Stimulated activated CD8-positive, alpha-beta memory T cell treated with anti-CD3 and anti-CD28 coated beads, Interleukin-12 subunit alpha, Interleukin-12 subunit beta, amount 100 ng/mL, for 24 hours (primary cell): Measurements from ENCODE around the gene SLC1A4.
"Not testable (repeated sequence)": the region's sequence is repeated elsewhere in the genome, so short reads cannot be mapped to it uniquely, and the experiment has no call there.

Source experiments
- DNase-seq: peaks from one replicate; pipeline ENCODE4 v3.0.0-alpha.2; 2020; ENCODE audit errors: extremely low read depth

The SLC1A4 gene

DNA sequence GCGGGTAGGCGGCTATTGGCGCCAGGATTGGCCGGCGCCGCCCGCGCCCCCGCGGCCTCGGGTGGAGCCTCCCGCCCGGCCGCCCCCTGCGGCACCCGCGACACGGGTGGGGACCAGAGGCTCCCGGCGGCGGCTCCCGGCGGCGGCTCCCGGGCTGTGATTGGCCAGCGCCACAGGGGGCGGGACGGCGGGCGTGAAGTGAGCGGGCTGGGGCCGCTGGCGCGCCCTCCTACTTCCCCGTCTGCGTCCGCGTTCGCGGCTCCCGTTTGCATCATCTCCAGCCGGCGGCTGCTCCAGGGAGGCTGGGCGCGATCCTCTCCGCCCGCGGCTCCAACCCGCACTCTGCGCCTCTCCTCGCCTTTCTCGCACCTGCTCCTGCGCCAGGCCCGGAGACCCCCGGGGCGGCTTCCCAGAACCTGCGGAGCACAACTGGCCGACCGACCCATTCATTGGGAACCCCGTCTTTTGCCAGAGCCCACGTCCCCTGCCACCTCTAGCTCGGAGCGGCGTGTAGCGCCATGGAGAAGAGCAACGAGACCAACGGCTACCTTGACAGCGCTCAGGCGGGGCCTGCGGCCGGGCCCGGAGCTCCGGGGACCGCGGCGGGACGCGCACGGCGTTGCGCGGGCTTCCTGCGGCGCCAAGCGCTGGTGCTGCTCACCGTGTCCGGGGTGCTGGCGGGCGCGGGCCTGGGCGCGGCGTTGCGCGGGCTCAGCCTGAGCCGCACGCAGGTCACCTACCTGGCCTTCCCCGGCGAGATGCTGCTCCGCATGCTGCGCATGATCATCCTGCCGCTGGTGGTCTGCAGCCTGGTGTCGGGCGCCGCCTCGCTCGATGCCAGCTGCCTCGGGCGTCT, at the start of gene SLC1A4:
TSS of gene SLC1A4 (plus strand) at position 274 of the 856 bp plus-strand sequence. CDS start at position 519, 245 bp downstream.
- DNase-seq, result peak; percentile 52

DNA sequence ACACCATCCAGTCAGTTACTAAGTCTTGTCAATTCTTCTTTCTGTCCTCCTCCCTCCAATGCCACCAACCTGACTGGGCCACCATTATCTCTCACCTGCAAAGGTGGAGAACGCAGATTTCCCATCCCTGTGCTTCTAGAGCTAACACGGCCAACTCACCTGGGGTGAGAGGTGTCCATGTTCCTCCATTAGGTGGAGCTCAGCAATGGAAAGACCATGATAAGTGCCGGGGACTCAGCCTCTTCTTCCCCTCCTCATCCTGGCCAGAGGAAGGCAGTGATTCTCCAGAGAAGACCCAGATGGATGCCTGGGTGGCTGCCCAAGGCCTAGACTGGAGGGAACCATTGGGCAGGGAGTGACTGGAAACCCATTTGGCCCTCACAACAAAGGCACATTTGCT, 48.1 kb upstream of the SLC1A4 start:
- no peak for DNase-seq

DNA sequence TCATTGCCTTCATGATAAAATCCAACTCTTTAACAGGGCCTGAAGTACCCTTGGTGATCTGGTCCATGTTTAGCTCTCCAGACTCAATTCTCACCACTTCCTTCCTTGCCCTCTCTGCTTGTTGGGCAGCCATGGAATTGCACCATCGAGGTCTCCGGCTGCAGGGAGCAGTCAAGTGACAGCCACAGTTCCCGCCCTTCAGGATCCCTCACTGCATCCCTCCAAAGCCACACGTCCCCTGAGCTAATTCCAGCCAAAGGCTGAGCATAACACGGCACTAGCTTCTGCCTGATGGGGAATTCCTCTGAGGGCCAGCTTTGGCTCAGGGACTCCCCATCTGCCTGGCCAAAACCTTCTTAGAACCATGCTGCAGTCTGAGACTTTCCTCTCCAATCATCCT, 47.4 kb upstream of the SLC1A4 start:
- no peak for DNase-seq

DNA sequence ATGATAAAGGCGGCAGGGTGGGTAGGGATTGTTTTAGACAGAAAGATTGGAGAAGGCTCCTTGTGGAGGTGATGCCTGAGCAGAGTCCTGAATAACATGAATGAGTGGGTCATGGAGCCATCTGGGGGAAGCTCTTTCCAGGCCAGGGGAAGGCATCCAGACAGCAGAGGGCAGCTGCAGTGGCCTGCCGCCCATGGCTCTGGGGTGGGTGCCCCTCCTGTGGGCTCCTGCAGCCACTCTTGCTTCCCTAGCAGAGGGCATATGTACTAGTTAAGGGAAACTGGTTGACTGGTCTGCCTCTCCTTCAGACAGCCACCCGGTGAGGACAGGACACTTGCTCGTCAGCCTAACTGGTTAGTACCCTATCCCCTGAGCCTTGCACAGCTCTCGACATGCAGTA, 46.5 kb upstream of the SLC1A4 start:
- no peak for DNase-seq

DNA sequence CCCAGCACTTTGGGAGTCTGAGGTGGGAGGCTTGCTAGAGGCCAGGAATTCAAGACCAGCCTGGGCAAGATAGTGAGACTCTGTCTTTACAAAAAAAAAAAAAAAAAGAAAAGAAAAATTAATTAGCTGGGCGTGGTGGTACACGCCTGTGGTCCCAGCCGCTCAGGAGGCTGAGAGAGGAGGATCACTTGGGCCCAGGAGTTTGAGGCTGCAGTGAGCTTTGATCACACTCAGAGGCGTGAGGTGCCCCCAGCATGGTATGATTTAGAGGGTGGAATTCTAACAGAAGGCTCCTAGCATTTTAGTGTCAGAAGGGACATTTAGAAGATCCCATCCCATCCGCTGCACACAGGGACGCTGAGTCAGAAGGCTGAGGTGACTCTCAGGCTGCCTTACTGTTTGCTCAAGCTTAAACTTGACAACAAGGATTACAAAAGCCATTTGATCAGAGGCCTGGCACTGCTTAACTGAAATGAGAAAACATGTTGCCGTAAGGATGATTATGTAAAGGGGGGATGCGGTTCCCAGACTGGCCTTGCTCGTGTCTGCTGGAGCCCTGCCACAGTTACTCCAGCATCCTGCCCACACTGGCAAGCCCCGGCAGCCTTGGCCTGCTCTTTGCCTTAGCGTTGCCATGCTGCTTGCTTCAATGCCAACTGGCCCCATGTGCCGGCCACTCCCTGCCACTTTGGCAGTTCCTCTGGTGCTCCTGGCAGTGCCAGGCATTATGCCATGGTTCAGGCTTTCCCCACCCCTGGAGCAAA, 45.6 kb upstream of the SLC1A4 start:
- DNase-seq, result no peak

DNA sequence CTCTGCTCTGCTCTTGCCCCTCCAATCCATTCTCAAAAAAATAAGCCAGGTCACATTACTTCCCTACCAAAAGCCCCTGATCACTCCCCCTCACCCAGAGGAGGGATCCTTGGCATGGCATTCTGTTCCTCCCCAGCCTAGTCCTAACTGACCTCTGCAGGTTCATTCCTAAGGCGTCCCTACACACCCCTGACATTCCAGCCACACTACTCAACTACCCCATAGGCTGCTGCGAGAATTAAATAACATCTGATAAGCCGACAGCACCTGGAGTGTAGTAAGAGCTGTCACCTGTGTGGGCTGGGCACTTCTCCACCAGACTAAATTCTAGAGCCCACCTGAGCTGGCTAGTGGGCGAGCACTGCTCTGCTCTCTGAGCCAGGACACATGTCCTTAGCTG, 44.7 kb upstream of the SLC1A4 start:
- no peak for DNase-seq

DNA sequence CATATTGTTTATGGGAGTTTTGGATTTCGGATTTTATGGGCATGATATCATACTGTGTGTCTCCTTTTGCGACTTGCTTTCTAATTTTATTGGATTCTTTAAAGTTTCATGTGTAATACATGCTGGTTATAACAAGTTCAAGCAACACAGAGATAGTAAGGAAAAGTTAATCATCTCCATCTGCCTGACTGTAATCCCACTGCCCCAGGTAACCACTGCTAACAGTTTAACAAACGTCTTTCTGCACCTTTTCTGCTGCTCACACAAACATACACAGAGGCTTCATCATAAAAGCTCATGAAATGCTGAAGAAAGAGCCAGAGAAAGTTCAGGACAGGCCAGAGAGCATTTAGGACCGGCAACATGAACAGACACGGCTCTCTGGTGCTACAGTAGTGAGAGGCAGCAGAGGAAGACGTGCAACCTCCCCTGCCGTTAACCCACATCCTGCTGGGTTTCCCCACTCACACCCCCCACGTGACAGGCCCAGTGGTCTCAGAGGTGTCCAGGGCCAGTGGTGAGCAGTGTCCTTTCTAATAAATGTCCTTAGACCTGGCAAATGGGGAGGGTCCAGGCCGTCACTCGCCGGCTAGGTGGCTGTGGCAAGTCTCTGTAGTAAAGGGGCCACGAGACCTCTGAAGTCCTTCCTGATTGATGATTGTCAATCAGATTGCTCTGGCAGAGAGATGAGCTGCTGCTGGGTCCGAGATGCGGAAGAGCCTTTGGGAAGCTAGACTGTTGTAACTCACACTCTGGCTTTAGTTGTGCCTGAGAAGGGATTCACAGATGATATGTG, 43.0 kb upstream of the SLC1A4 start:
- DNase-seq, result peak; percentile 32

DNA sequence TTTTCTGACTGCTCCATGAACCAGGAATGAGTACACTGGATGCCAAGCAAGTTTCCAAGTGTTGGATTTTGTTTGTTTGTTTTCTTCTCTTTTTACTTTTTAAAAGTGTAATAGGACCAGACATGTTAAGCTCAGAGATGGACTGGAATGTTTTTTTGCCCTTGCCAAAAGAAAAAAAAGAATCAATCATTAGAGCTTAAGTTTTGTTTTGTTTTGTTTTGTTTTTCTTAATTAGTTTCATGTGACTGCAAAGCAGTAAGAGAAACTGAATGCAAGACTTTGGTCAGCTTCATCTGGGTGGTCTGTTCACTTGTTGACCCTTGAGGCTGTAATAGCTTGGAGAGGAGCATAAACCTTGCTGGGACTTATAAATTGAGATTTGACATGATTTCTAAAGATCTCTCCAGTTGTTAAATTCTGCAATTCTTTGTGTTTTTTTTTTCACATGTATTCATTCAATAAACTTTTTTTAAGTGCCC, 42.4 kb upstream of the SLC1A4 start:
- no peak for DNase-seq

DNA sequence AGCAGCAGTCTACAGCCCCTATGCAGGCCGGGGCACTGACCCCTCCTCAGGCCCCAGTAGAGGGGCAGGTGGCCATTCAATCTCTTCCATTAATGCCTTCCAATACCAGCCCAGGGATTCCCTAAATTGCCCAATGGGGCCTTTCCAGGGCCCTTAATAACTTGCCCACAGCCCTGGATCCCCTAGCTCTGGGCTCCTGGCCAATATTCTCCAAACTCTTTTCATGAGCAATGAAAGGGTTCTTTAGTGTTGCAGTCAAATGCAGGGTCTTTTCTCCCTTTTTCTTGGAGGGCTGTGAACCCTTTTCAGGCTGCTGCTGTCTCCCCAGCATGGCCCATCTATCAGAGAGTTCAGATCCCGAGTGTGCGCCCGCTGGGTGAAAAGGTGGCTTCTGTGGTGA, 41.3 kb upstream of the SLC1A4 start:
- no peak for DNase-seq

DNA sequence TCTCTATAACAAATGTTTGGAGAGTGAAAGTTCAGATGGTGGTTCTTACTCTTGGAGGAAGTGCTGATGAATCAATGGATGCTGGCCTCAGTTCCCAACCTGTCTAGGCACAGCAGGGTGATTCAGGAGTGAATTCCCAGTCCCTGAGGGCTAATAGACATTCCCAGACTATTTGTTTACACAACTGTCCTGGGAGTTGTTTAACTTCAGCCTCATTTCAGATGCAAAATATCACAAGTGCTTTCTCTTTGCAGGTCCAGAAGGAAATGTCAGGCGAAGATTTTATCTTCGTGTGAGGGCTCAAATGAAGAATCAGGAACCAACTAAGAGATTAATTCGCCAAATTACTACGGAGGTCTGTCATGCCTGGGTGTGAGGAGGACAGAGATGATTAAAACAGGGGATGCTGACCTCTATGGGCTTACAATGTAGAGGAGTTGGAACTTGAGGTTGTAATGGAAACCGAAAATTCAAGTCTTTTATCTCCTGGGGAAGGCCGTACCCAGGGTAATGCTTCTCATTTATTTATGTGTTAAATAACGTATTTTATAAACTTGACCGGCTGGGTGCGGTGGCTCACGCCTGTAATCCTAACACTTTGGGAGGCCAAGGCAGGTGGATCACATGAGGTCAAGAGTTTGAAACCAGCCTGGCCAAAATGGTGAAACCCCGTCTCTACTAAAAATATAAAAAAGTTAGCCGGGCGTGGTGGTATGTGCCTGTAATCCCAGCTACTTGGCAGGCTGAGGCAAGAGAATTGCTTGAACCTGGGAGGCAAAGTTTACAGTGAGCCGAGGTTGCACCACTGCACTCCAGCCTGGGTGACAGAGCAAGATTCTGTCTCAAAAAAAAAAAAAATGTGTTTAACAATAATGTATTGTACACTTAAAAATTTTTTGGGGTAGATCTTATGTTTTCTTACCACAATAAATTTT, 38.7 kb upstream of the SLC1A4 start:
- no peak for DNase-seq

DNA sequence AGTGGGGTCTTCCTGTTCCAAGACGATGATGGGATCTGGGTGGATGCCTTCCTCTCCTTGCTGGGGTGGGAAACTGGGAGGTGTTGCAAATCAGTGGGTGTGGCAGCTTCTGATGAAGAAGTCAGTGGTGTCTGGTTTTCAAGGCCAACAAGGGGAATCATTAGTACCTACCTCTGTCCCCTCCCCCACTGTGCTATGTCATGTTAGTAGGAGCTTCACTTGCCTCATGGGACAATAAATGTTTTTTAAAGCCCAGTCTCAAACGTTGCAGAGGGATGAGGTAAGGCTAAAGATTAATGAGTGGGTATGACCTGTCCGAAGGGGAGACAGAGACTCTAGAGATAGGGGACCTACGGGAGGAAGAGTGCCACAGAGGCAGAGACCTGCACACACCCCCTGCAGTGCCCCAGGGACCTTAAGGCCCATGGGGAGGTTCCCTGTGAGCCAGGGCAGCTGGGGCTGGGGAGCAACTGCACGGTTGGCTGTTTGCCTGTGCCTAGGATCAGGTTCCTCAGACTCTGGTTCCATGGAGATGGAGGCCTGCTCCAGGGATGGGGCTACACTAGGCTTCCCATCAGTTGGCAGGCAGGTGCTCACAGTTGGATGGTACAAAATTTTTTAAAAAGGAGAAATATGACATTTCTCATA, 37.8 kb upstream of the SLC1A4 start:
- DNase-seq, result no peak

DNA sequence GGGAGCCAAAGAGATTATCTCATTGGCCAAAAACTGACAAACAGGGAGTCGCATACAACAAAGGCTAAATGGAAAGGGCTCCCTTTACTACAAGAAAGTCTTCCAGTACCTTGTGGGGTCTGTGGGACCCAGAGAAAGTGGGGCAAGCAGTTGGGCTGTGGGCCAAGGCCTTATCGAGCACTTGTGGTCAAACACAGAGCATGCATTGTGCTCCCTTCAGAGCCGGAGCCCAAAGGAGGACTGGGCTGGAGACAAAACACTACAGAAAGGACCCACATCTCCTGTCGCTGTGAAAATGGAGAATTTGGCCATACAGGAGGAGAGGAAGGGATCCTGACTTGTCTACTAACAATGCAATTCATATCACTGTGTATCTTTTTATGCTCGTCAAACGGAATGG, 37.1 kb upstream of the SLC1A4 start:
- DNase-seq, result no peak

DNA sequence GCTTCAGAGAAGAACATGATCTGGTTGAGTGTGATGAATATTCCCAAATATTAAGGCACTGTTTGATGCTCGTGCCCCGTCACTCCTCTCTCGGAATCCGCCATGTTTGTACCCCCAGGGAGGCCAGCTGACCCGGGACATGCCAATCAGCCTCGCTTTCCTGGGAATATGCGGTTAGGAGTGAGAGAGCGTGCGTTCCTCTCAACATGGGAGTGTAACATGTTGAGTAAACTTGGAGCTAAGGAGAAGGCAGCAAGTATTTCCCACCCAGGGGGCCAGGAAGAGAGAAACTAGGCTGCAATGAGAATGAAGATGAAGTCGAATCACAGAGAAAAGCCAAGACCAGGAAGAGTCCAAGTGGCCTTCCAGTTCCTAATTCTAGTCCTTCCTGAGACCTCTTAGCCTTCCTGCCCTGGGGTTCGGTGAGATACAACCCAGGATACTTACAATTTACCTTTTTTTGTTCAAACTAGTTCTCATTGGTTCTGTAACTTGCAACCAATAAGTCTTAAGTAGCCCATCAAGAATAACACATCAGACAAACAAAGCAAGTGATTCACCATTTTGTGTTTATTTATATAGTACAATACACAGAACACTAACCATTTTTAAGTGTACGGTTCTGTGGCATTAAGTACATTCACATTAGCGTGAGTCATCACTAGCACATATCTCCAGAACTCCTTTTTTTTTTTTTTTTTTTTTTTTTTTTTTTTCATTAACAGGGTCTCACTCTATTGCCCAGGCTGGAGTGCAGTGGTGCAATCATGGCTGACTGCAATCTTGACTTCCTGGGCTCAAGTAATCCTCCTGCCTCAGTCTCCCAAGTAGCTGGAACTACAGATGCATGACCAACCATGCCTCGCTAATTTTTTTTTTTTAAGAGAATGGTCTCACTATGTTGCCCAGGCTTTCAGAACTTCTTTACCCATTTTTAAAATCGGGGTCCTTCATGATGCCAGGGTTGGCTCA, 36.4 kb upstream of the SLC1A4 start:
- no peak for DNase-seq

DNA sequence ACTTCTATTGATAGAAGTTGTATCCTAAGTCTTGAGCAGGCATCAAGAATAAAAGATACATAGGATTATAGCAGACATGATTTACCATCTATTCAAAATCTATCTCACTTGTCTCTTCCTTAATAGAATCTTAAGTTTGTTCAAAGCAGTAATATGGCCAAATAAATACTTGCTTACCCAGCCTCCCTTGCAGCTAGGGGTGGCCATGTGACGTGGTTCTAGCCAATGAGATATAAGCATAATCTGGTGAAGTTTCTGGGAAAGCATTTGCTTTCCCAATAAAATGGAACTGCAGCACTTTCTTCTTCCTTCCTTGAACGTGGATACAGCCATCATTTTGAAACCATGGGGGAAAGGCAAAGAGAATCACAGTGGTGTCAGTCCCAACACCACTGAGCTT, 33.7 kb upstream of the SLC1A4 start:
- no peak for DNase-seq

DNA sequence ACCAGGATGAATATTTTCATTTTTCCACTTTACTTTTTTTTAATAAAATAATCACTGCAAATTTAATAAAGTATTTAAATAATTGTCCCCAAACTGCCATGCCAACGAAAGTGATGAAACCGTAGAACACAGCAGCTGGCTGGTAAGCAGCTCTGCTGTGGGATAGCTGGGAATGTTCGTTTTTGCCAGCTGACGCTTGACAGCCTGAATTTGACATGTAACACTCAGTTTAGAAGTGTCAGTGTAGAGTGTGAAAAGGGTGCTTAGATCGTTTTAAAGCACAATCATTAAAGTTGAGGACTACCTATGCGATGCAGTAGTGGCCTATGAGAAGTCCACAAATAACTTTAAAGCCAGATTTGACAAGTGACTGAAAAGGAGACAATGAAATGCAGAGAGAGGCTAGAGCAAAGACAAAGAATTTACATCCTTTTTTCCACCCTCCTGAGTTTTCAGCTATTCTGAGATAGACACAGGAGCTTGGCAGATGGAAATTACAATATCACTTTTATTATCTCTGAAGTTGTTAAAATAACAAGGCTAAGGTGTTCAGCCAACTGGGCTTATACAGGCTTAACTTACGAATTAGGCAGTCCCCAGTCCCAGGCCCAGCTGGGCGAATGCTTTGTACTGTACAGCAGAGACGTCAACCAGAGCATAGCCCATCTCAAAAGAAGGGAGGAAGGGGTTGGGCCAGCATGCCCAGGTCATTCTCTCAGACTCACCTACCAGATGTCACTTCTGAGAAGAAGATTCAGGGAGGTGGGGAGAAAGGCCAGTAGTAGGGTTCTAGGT, 31.9 kb upstream of the SLC1A4 start:
- no peak for DNase-seq

DNA sequence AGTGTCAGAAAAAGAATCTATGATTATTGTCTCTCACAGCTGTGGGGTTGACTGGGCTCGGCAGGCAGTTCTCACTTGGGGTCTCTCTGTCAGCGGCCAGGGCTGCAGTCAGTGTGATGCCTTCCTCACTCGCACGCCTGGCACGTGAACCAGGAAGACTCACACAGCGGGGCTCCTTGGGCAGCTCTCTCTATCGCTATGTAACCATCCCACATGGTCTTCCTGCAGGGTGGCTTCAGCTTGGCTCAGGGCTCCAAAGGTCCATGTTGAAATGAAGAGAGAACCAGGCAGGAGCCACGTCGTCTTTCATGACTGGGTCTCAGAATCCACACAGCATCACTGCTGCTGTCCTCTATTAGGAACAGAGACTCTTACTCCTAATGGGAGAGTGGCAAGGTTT, 30.6 kb upstream of the SLC1A4 start:
- DNase-seq, result no peak

DNA sequence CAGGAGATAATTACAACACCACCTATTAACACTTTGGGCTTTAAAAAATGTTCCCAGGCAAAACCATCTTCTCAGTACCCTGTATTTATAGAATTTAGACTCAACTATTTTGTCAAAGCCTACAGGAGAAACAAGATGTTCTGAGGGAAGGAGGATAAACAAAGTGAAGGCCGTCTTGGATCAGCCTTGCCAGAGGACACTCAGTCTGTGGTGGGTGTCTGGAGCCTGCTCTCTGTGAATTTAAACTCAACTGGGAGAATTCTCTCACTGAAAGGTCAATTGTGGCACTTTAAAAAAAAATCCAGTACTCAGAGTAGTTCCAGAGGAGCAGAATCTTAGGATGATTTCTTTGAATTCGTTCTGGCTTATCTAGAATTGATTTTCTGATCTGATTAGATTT, 28.4 kb upstream of the SLC1A4 start:
- no peak for DNase-seq

DNA sequence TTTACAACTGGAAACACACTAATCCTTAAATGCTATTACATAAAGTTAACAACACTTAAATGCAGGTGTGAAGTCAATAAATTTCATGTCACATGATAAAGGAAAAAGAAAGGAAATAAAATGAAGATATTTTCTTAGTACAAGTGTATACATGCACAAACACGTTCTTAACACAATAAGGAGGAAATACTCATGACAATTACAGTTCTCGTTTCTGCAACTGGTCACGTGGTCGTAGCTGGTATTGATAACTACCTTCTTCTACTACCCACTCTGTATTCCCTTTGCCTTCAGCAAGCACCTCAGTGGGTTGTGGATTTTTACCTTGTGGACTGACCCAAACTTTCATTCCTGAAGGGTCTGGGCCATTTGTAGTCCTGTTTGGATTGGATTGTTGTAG, 26.1 kb upstream of the SLC1A4 start:
- DNase-seq, result not testable (repeated sequence)

DNA sequence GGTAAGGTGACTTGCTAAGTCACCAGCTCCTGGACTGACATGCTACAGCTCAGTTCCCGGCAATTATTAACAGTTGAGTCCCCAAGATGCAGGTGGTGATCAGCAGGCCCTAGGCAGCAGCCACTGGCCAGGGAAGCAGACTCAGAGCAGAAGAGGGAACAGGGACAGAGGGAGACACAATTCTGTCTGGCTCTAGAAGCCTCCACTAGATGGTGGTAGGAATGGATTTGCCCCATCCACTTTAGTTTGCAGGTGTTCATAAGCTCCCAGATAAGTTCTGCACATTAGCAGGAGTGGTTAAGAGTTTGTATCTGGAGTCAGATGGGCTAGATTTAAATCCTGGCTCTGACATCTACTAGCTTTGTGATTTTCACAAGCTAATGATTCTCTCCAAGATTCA, 25.5 kb upstream of the SLC1A4 start:
- no peak for DNase-seq
